ENCODE measurements around the gene HACE1.
"Not testable (repeated sequence)": the region's sequence is repeated elsewhere in the genome, so short reads cannot be mapped to it uniquely, and the experiment has no call there.

HACE1 gene

GRCh38 chr6:104859225-104860146 is at the start of gene HACE1:
HACE1 (minus strand) TSS chr6:104859919; CDS start chr6:104859642, 277 bp downstream.
- in situ Hi-C loops (cut with MboI; ENCODE audit: low sequenced_read_pairs): no loop called here

DNA sequence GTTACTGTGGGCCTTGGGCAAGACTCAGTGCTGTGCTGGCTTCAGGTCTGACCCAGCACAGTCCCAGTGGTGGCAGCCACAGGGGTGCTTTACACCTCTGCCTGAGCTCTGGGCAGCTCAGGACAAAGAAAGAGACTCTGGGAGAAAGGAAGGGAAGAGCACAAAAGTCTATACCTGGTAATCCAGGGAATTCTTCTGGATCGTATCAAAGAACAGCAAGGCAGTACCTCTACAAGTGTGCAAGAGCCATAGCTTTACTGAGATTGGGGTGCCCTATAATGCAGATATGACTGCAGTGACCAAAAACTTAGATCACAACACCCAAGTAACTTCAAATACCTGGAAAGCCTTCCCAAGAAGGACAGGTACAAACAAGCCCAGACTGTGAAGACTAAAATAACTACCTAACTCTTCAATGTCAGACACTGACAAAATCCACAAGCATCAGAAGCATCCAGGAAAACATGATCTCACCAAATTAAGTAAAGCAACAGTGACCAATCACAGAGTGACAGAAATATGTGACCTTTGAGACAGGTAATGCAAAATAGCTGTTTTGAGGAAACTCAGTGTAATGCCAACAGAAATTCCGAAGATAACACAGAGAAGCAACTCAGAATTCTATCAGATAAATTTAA is 49.3 kb upstream of the HACE1 start:
- in situ Hi-C loops (cut with MboI; ENCODE audit: low sequenced_read_pairs): no loop called here

GRCh38 chr6:104908031-104908887 is 48.5 kb upstream of the HACE1 start:
- in situ Hi-C loops (cut with MboI; ENCODE audit: low sequenced_read_pairs): no loop called here

- in situ Hi-C loops (cut with MboI; ENCODE audit: low sequenced_read_pairs): not testable (repeated sequence)
These were observed 39.2 kb upstream of the HACE1 start for GRCh38 chr6:104898893-104899292.

DNA sequence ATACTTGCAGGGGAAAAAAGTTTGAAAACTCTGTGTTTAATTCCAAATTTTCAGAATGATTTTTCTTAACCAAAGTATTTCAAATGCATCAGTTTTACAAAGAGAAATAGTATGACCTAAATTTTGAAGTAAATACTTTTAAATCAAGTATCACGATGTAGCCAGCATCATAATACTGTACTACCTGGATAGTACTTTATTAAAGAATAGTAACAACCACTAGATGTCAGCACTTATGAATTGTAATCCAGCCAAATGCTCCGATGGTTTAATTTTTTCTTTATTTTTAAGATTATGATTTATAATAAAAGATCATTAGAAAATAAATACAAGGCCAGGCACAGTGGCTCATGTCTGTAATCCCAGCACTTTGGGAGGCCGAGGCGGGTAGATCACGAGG is 37.2 kb upstream of the HACE1 start:
- in situ Hi-C loops (cut with MboI; ENCODE audit: low sequenced_read_pairs): no loop called here

DNA sequence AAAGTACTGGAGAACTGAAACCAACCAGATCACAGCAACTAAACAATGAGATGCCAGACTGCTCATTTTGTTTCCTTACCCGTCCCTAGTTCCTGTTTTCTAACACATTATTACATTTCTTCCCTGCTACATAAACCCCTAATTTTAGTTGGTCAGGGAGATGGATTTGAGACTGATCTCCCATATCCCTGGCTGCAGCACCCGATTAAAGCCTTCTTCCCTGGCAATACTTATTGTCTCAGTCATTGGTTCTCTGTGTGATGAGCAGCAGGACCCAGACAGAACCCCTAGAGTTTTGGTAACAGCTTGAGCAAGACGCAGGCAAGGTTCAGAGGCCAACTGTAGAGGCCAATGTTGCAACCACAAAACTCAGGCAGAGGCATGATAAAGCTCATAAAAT is 28.3 kb upstream of the HACE1 start:
- in situ Hi-C loops (cut with MboI; ENCODE audit: low sequenced_read_pairs): no loop called here

DNA sequence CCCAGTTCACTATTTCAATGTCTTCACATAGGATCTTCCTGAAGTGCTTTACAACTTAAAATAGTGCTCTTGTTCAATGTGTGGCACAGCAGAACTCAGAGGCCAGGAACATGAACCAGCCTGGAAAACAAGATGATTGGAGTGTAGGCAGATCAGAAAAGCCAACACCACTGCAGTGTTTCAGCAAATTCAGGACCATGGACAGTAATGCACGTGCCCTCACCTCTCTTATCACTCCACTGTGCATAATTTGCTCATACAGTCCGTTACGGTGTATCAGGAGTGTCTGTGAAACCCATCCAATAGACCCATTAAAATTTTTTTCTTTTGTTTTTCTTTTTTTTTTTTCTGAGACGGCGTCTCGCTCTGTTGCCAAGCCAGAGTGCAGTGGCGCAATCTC is 27.6 kb upstream of the HACE1 start:
- in situ Hi-C loops (cut with MboI; ENCODE audit: low sequenced_read_pairs): no loop called here

GRCh38 chr6:104885518-104886043 is 25.9 kb upstream of the HACE1 start:
- in situ Hi-C loops (cut with MboI; ENCODE audit: low sequenced_read_pairs): no loop called here

- in situ Hi-C loops (cut with MboI; ENCODE audit: low sequenced_read_pairs): no loop called here
These were observed 25.3 kb upstream of the HACE1 start for GRCh38 chr6:104884867-104885517.

DNA sequence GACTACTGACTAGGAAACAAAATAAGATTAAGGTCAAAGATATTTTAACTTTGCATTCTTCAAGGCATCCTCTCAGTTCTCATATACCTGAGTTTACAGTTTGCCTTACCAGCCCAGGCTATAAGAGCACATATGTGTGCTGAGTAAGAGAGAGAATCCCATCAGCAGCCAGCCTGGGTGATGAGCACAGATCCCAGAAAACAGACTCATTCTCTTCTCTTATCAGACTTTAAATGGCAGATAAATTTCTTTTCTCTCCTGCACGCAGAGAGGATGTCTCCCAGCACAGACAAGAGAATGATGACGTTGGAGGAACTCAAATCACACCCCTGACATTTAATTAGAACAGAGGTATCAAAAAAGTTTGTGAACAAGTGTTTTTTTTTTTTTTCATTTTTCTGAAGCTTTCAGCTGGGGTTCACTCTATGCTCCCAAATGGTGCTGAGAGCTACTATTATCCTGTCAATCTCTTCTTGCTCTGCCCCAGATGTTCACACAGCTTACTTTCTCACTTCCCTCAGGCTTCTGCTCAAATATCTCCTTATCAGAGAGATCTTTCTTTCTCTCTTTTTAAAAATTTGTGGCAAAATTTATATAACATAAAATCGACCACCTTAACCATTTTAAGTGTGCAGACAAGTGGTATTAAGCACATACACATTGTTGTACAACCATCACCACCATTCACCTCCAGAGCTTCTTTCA is 22.4 kb upstream of the HACE1 start:
- in situ Hi-C loops (cut with MboI; ENCODE audit: low sequenced_read_pairs): no loop called here

- in situ Hi-C loops (cut with MboI; ENCODE audit: low sequenced_read_pairs): no loop called here
These were observed 2.7 kb upstream of the HACE1 start for GRCh38 chr6:104862456-104862855.

GRCh38 chr6:104860221-104860620 is 502 bp upstream of the HACE1 start:
- in situ Hi-C loops (cut with MboI; ENCODE audit: low sequenced_read_pairs): no loop called here

- in situ Hi-C loops (cut with MboI; ENCODE audit: low sequenced_read_pairs): no loop called here
These were observed 1.1 kb downstream of the HACE1 start for GRCh38 chr6:104858642-104859041.

- in situ Hi-C loops (cut with MboI; ENCODE audit: low sequenced_read_pairs): no loop called here
These were observed 4.2 kb downstream of the HACE1 start for GRCh38 chr6:104855507-104855906.

DNA sequence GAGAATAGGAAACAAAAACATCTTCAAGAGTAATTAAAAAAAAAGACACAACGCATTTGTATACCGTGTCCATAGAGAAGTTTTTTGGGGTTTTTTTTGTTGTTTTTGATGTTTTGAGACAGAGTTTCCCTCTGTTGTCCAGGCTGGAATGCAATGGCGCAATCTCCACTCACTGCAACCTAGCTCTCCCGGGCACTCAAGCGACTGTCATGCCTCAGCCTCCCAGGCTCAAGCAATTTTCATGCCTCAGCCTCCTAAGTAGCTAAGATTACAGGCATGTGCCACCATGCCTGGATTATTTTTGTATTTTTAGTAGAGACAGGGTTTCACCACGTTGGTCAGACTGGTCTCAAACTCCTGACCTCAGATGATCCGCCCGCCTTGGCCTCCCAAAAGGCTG is 12.0 kb downstream of the HACE1 start:
- in situ Hi-C loops (cut with MboI; ENCODE audit: low sequenced_read_pairs): not testable (repeated sequence)

GRCh38 chr6:104843229-104843628 is 16.5 kb downstream of the HACE1 start:
- in situ Hi-C loops (cut with MboI; ENCODE audit: low sequenced_read_pairs): no loop called here

DNA sequence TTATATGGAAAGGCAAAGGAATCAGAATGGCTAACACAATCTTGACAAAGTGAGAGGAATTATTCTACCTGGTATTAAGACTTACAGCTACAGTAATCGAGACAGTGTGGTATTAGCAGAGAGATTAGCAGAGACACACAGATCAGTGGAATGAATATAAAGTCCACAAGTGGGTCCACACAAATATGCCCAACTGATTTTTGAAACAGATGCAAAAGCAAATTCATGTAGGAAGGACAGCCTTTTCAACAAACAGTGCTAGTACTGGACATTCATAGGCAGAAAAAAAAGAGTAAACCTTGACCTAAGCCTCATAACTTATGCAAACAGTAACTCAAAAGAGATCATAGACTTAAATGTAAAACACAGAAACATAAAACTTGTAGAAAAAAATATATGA is 22.6 kb downstream of the HACE1 start:
- in situ Hi-C loops (cut with MboI; ENCODE audit: low sequenced_read_pairs): no loop called here

DNA sequence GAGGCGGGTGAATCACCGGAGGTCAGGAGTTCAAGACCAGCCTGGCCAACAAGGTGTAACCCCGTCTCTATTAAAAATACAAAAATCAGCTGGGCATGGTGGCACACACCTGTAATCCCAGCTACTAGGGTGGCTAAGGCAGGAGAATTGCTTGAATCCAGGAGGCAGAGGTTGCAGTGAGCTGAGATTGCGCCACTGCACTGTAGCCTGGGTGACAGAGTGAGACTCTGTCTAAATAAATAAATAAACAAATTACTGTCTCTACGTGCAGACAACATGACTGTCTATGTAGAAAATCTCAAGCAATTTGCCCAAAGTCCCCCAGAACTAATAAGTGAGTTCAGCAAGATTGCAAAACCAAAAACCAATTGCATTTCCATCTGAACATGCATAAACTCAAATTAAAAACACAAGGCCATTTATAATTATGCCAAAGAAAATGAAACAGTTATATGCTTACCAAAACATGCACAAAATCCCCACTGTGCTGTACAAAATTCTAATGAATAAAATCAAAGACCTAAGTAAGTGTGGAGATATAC is 23.2 kb downstream of the HACE1 start:
- in situ Hi-C loops (cut with MboI; ENCODE audit: low sequenced_read_pairs): not testable (repeated sequence)

DNA sequence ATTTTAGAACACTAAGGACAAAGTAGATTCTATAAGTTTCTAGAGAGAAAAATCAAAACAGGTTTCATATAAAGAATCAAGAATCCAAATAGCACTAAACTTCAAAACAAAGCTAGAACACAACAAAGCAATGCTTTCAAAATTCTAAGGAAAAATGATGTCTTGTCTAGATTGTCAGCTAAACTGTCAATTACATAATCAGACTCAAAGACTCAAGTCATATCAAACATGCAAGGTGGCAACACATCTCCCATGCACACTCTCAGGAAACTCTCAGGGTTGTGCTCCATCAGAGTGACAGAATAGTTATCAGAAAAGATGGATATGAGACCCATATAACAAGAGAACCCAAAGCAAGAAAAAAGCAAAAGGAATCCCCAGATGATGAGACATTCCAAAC is 23.9 kb downstream of the HACE1 start:
- in situ Hi-C loops (cut with MboI; ENCODE audit: low sequenced_read_pairs): no loop called here

Measured in HL-60/S4 treated with phorbol 12-myristate 13-acetate at 8.2 ng/mL for 4 days and 3 days (cell line).